ENCODE measurements around the gene KLHL41.
A peak's percentile ranks its signal among the peaks of the same experiment; 100 is the strongest.
"Not testable (repeated sequence)": the region's sequence is repeated elsewhere in the genome, so short reads cannot be mapped to it uniquely, and the experiment has no call there.

Gene KLHL41

GRCh38 chr2:169520896-169521295 lies 11.4 kb downstream of the KLHL41 start:
- no peak for TF ChIP-seq CTCF (IDR thresholded peaks at IDR 0.05; ENCODE audit: low read depth, low read length)
- H3K4me3 ChIP-seq (ENCODE audit: low read depth, low read length), result no peak overlapping the region

DNA sequence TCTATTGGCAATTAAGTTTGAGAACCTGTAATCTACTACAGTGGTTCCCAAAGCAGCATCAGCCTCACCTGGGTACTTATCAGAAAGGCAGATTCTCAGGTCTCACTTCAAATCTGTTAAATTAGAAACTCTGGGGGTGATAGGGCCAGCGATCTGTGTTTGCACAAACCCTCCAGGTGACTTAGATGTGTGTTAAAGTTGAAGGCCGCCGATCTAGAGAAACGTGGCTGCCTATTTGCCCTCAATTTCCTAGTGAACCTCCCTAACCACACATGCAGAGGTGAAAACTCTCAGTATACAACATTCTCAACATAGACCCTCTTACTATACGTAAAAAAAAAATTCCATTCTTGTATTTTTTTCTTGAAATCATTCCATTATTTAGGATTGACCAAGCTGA lies 14.2 kb downstream of the KLHL41 start:
- TF ChIP-seq CTCF (IDR thresholded peaks at IDR 0.05; ENCODE audit: low read depth, low read length), result no peak

GRCh38 chr2:169525434-169525833 lies 15.9 kb downstream of the KLHL41 start:
- TF ChIP-seq CTCF (IDR thresholded peaks at IDR 0.05; ENCODE audit: low read depth, low read length), result no peak
- H3K4me3 ChIP-seq (ENCODE audit: low read depth, low read length), result no peak overlapping the region

More for the DNA sequence above, 14.2 kb downstream of the KLHL41 start:
- H3K4me3 ChIP-seq (ENCODE audit: low read depth, low read length), result no peak overlapping the region

DNA sequence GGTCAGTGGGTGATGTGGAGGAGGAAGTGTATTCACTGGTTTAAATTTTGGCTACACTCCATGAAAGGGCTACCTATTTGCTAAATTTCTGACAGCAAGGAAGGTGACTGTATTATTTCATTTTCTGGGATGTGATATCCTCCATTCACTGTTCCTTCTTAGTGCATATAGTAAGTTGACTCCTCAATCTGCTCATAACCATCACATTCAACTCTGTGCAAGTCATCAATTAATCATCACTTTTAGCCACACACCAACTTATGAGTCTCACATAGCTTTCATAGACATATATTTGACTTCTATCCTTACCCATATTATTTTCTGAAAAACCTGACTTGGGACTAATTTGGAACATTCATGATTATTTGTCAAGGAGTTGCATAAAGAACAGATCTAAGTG lies 16.9 kb downstream of the KLHL41 start:
- TF ChIP-seq CTCF (IDR thresholded peaks at IDR 0.05; ENCODE audit: low read depth, low read length), result no peak
- no peak overlapping the region for H3K4me3 ChIP-seq (ENCODE audit: low read depth, low read length)

DNA sequence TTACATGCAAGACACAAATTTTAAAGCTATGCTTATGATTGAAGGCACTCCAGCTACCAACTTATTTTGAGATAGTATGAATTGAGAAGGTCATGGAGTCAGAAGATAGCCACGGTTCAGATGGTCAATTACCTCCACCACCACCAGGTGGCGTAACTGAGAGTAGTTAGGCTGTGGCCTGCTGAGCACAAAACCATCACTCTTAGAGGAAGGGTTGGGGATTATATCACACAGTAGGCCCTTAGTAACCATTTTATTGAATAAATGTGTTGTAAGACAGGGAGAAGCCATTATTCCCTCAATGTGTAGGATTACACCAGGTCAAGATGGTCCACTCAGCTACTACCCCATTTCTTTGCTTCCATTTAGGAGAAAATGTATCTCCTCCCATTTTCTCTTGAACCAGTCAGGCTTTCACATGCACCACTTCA lies 18.8 kb downstream of the KLHL41 start:
- no peak overlapping the region for H3K4me3 ChIP-seq (ENCODE audit: low read depth, low read length)
- TF ChIP-seq CTCF (IDR thresholded peaks at IDR 0.05; ENCODE audit: low read depth, low read length), result peak; percentile 86

DNA sequence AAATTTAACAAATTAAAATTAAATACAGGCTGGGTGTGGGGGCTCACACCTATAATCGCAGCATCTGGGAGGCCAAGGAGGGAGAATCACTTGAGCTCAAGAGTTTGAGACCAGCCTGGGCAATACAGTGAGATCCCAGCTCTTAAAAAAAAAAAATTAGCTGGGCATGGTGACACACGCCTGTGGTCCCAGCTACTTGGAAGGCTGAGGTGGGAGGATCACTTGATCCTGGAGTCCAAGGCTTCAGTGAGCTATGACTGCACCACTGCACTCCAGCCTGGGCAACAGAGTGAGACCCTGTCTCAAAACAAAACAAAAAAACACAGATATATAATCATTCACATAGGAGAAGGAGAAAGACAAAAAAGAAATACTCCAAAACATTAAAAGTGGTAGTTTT lies 30.0 kb downstream of the KLHL41 start:
- H3K4me3 ChIP-seq (ENCODE audit: low read depth, low read length), result not testable (repeated sequence)

- no peak overlapping the region for H3K4me3 ChIP-seq (ENCODE audit: low read depth, low read length)
- no peak for TF ChIP-seq CTCF (IDR thresholded peaks at IDR 0.05; ENCODE audit: low read depth, low read length)
Measured at GRCh38 chr2:169540146-169540545, 30.6 kb downstream of the KLHL41 start.

GRCh38 chr2:169542433-169542832 lies 32.9 kb downstream of the KLHL41 start:
- H3K4me3 ChIP-seq (ENCODE audit: low read depth, low read length), result no peak overlapping the region
- no peak for TF ChIP-seq CTCF (IDR thresholded peaks at IDR 0.05; ENCODE audit: low read depth, low read length)
